ENCODE data around the gene BANF1.

The BANF1 gene

GRCh38 chr11:66042227-66042995 is 40.1 kb downstream of the BANF1 start:
- no peak overlapping the region for H3K4me3 ChIP-seq (ENCODE audit: low read depth, low read length)
- TF ChIP-seq CTCF (IDR thresholded peaks at IDR 0.05; ENCODE audit: low read depth, low read length, missing control alignments), result no peak
- in situ Hi-C loops (cut with HindIII; ENCODE audit: low pct_ligation_motif_present, low sequenced_read_pairs), result no loop called here
- no peaks in the 10 kb centered on the region for H3K36me3 ChIP-seq (replicated peaks)
- DNase-seq, result no peak
- no peak overlapping the region for H3K27ac ChIP-seq
- no peaks in the 10 kb centered on the region for H3K27me3 ChIP-seq (replicated peaks)

GRCh38 chr11:66042996-66043906 is 40.9 kb downstream of the BANF1 start:
- DNase-seq, result no peak
- H3K27me3 ChIP-seq (replicated peaks), result no peaks in the 10 kb centered on the region
- no peaks in the 10 kb centered on the region for H3K36me3 ChIP-seq (replicated peaks)
- no peak overlapping the region for H3K4me3 ChIP-seq (ENCODE audit: low read depth, low read length)
- no peak for TF ChIP-seq CTCF (IDR thresholded peaks at IDR 0.05; ENCODE audit: low read depth, low read length, missing control alignments)
- no peak overlapping the region for H3K27ac ChIP-seq
- in situ Hi-C loops (cut with HindIII; ENCODE audit: low pct_ligation_motif_present, low sequenced_read_pairs), result no loop called here

- H3K27ac ChIP-seq, result no peak overlapping the region
- no peaks in the 10 kb centered on the region for H3K27me3 ChIP-seq (replicated peaks)
- no peaks in the 10 kb centered on the region for H3K36me3 ChIP-seq (replicated peaks)
- in situ Hi-C loops (cut with HindIII; ENCODE audit: low pct_ligation_motif_present, low sequenced_read_pairs), result no loop called here
- TF ChIP-seq CTCF (IDR thresholded peaks at IDR 0.05; ENCODE audit: low read depth, low read length, missing control alignments), result no peak
- no peak overlapping the region for H3K4me3 ChIP-seq (ENCODE audit: low read depth, low read length)
- DNase-seq, result no peak
Observed at GRCh38 chr11:66044757-66045156, 42.5 kb downstream of the BANF1 start.

DNA sequence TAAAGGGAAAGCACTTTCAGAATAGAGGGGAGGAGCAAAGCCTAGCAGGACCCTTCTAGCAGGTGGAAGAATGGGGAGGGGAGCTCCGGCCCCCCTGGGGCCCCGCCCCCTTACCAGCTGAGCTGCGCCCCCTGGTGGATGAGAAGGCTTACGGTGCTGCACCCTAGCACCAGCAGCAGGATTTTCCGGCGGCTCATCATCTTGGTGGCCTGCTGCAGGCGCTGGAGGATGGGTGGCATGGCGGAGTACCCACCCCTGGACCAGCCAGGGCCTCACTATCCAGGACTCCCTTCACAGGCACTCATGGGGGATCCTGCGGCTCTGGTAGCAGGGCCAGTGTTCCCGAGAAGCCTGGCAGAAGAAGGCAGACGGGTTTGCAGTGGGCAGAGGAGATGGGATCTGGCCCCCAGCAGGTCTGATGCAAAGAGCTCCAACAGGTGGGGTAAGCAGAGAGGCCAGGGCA is 42.9 kb downstream of the BANF1 start:
- peak; percentile 36 for DNase-seq
- Histone ChIP-seq H3K36me3 (replicated peaks) (no peaks in the 10 kb centered on the region), H3K4me3 (ENCODE audit: low read depth, low read length) (no peak overlapping the region), H3K27me3 (replicated peaks) (no peaks in the 10 kb centered on the region), H3K27ac (no peak overlapping the region)
- TF ChIP-seq CTCF (IDR thresholded peaks at IDR 0.05; ENCODE audit: low read depth, low read length, missing control alignments), result peak; percentile 98
- in situ Hi-C loops (cut with HindIII; ENCODE audit: low pct_ligation_motif_present, low sequenced_read_pairs), result no loop called here

DNA sequence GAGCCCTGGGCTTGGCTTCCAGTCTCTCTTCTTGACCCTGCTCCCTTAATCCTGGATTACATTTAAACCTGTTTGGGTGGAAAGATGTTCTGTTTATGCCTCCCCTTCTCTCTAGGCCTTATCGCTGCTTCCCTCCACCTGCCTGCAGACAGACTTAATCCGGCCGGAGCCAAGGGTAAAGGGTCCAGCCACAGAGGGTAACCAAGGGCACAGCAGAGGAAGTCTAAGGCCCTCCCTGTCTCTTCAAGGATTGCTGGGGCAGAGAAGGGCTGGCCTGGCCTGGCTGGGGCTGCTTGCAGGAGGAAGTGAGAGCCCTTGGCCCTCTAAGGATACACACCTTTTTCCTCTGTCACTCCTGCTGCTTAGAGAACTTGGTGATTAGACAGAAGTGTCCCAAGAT is 44.6 kb downstream of the BANF1 start:
- no peak overlapping the region for H3K27ac ChIP-seq
- DNase-seq, result no peak
- in situ Hi-C loops (cut with HindIII; ENCODE audit: low pct_ligation_motif_present, low sequenced_read_pairs), result no loop called here

More for the DNA sequence above, 44.6 kb downstream of the BANF1 start:
- no peak for TF ChIP-seq CTCF (IDR thresholded peaks at IDR 0.05; ENCODE audit: low read depth, low read length, missing control alignments)
- H3K27me3 ChIP-seq (replicated peaks), result no peaks in the 10 kb centered on the region
- H3K4me3 ChIP-seq (ENCODE audit: low read depth, low read length), result no peak overlapping the region
- no peaks in the 10 kb centered on the region for H3K36me3 ChIP-seq (replicated peaks)

Data from brain microvascular endothelial cell (primary cell).